ENCODE measurements around the gene PLB1.

PLB1 gene

DNA sequence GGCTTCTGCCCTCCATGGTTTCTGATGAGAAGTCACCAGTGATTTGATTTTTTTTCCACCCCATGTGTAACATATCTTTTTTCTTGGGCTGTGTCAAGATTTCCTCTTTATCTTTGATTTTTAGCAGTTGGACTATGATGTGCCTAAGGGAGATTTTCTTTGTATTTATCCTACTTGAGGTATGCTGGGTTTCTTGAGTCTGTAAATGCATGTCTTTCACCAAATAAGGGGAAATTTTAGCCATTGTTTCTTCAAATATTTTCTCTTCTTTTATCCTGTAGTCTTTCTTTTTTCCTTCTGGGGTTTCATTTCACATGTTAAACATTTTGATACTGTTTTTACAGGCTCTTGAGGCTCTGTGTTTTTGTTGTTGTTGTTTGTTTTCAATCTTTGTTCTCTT, 33.7 kb upstream of the PLB1 start:
- TF ChIP-seq, protein P1, sequence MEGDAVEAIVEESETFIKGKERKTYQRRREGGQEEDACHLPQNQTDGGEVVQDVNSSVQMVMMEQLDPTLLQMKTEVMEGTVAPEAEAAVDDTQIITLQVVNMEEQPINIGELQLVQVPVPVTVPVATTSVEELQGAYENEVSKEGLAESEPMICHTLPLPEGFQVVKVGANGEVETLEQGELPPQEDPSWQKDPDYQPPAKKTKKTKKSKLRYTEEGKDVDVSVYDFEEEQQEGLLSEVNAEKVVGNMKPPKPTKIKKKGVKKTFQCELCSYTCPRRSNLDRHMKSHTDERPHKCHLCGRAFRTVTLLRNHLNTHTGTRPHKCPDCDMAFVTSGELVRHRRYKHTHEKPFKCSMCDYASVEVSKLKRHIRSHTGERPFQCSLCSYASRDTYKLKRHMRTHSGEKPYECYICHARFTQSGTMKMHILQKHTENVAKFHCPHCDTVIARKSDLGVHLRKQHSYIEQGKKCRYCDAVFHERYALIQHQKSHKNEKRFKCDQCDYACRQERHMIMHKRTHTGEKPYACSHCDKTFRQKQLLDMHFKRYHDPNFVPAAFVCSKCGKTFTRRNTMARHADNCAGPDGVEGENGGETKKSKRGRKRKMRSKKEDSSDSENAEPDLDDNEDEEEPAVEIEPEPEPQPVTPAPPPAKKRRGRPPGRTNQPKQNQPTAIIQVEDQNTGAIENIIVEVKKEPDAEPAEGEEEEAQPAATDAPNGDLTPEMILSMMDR (IDR thresholded peaks at IDR 0.05) = no peak

DNA sequence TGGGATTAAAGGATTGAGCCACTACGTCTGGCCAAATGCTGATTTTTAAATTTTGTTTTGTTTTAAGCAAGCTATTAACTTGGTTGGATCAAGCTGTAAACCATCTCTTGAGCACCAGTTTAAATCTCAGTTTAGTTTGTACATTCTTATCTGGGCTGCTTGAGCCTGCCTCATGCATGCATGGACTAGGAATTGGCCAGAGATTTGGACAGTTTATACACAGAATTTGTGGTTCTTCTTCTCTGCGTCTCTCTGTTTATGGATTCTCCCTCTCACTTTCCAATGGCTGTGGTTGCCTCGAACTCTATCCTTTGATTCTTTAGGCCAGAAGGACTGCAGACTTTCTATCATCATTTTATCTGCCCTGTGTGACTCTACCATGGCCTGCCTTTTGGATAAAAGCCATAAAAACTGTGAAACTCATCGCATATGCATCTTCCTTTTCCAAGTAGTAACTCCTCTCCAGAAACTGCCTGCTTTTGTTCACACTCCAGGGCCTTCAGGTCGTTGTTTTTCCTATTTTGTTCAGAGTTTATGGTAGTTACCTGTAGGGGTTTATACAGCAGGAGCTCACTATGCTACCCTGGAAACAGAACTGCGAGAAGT, 32.5 kb upstream of the PLB1 start:
- TF ChIP-seq, protein P1 (IDR thresholded peaks at IDR 0.05) = no peak

- TF ChIP-seq, protein P1 (IDR thresholded peaks at IDR 0.05) = no peak
Measured at GRCh38 chr2:28463893-28464292, 32.0 kb upstream of the PLB1 start.

DNA sequence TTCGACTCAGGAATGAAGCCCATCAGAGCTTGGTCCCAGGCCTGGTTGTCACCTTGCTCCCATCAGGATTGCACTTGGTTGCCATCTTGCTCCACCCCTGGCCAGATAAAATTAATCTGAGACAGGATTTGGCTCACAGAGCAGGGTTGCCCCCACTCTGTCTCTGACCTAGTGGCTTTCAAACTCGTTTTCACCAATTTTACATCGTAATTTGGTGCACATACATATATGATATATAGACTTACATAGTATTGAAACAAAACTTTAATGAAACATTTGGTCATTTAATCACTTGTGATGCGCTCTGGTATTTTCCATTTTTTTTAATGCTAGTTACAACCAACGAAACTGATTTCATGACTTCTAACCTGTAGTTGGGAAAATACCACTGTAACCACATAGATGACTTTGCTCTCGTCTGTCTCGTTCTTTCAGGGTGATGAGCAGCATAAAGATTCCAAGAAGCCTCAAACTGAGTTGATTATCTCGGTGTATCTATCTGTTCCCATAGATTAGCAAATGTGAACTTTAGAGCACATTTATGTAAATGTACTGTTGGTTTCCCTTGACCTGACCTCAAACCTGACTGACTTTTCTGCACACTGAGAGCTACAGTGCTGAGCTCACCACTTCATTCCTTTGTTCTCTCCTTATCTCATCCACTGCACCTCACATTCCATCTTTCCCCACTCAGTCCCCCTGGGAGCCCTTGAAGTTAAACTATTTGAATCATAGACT, 30.5 kb upstream of the PLB1 start:
- TF ChIP-seq, protein P1 (IDR thresholded peaks at IDR 0.05) = no peak

DNA sequence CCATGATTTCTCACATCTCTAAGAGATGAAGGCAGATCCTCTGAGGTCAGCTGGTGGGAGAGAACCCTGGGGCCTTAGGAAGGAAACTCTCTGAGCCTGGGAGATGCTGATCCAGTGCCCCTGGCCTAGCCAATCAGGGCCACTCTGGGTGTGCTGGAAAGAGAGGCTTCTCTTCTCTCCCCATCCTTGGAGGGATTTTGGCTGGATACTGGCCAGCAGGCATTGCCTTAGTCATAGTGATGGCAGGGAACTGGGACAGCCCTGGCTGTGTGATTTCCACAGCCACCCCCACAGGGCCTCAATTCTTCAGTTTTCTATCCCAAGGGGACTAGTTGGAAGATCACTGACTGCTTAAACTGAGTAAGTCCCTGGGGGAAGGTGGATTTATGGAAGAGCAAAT, 26.6 kb upstream of the PLB1 start:
- TF ChIP-seq, protein P1 (IDR thresholded peaks at IDR 0.05) = no peak

- TF ChIP-seq, protein P1 (IDR thresholded peaks at IDR 0.05) = no peak
Measured at GRCh38 chr2:28469947-28470535, 25.8 kb upstream of the PLB1 start.

- TF ChIP-seq, protein P1 (IDR thresholded peaks at IDR 0.05) = no peak
Measured at GRCh38 chr2:28470759-28471158, 25.1 kb upstream of the PLB1 start.

Measured in LNCAP (cell line).